Skeletal muscle tissue (tissue), 5 donors: Measurements from ENCODE around the gene SLC26A2. TPM values are rescaled to one million over a fixed set of nuclear protein-coding genes. Genes with fewer than 3 reads are reported as not detected.
A peak's percentile ranks its signal among the peaks of the same experiment; 100 is the strongest.

Experiments used
- H3K27ac ChIP-seq: one replicate; pipeline ENCODE4 v1.7.0; 2013; ENCODE audit warnings: mild to moderate bottlenecking, low read depth, low read length, inconsistent platforms
- H3K27me3 ChIP-seq, 3 donors: one replicate each; pipeline ENCODE4 v1.7.0; 2013; ENCODE audit warnings: low read length in 3 of 3; ENCODE audit not compliant: control insufficient read depth in 3 of 3, insufficient read depth in 3 of 3
- H3K36me3 ChIP-seq, 3 donors: one replicate each; pipeline ENCODE4 v1.7.0; 2013; ENCODE audit warnings: low read length in 3 of 3; ENCODE audit not compliant: control insufficient read depth in 3 of 3, insufficient read depth in 3 of 3
- H3K4me1 ChIP-seq, 3 donors: one replicate each; pipeline ENCODE4 v1.7.0; 2013; ENCODE audit warnings: low read length in 3 of 3, mild to moderate bottlenecking in 3 of 3; ENCODE audit not compliant: control insufficient read depth in 3 of 3, insufficient read depth in 3 of 3
- H3K4me3 ChIP-seq, 3 donors: one replicate each; pipeline ENCODE4 v1.7.0; 2013; ENCODE audit warnings: low read length in 3 of 3
- H3K9ac ChIP-seq, 3 donors: one replicate each; pipeline ENCODE4 v1.7.0; 2013; ENCODE audit warnings: low read length in 3 of 3, mild to moderate bottlenecking in 3 of 3, moderate library complexity in 2 of 3, low read depth in 1 of 3
- H3K9me3 ChIP-seq, 3 donors: one replicate each; pipeline ENCODE4 v1.7.0; 2013; ENCODE audit warnings: low read length in 3 of 3; ENCODE audit not compliant: control insufficient read depth in 3 of 3
- small RNA-seq: library from RNA; depleted of rRNA; stranded (forward); fragments of <200 nt; gene quantifications from one replicate; pipeline ENCODE3, GENCODE V24; 2014
- total RNA-seq: library from RNA; depleted of rRNA; stranded (reverse); fragments of >200 nt; gene quantifications from one replicate; pipeline ENCODE4 v1.2.3, GENCODE V29; 2014
- donor health status: Osteomylitis.

SLC26A2 gene
- total RNA-seq, 1 donor from 2014 or later, result 14.6 TPM

GRCh38 chr5:150033334-150033733, 72.8 kb downstream of the SLC26A2 start:
- H3K4me1 ChIP-seq, result peaks cover 6 to 22% (median 18%) of the 10 kb centered on the region in 3 donors
- H3K9ac ChIP-seq, result no peak overlapping the region
- H3K9me3 ChIP-seq, result no peaks in the 10 kb centered on the region
- no peak overlapping the region for H3K4me3 ChIP-seq
- no peaks in the 10 kb centered on the region for H3K27me3 ChIP-seq
- no peak overlapping the region for H3K27ac ChIP-seq
- peaks cover 25 to 71% (median 69%) of the 10 kb centered on the region in 3 donors for H3K36me3 ChIP-seq

GRCh38 chr5:150034662-150035061, 74.1 kb downstream of the SLC26A2 start:
- peaks cover 27 to 79% (median 68%) of the 10 kb centered on the region in 3 donors for H3K36me3 ChIP-seq

DNA sequence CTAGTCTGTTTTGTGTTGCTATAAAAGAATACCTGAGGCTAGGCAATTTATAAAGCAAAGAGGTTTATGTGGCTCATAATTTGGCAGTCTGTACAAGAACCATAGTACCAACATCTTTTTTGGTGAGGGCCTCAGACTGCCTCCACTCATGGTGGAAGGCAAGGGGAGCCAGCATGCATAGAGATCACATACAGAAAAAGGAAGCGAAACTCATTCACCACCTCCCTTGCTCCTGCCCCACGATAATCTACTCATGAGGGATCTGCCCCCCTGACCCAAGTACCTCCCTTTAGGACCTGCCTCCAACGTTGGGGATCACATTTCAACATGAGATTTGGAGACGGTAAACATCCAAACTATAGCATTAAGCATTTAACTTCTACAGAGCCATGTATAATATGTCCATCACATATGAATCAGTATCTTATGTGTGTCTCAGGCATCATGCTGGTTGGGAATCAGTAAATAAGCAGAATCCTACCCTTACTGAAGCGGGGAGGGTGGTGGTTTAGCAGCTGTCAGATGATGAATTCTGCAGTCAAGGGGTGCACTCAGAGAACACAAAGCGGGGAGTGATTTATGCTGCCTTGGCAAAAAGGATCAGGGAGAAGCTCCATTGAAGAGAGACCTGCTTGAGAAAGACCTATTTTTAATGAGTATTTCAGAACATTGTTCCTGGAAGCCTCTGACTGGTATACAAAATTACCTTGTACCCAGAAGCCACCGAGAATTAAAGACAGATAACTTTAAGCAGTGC, 74.8 kb downstream of the SLC26A2 start:
- Histone ChIP-seq H3K36me3 (peaks cover 27 to 81% (median 69%) of the 10 kb centered on the region in 3 donors), H3K9ac (no peak overlapping the region), H3K4me1 (peaks cover 6 to 22% (median 17%) of the 10 kb centered on the region in 3 donors), H3K27ac (no peak overlapping the region), H3K27me3 (no peaks in the 10 kb centered on the region), H3K9me3 (no peaks in the 10 kb centered on the region), H3K4me3 (no peak overlapping the region)

More at GRCh38 chr5:150034662-150035061, 74.1 kb downstream of the SLC26A2 start:
- Histone ChIP-seq H3K27ac (no peak overlapping the region), H3K4me3 (no peak overlapping the region), H3K4me1 (peaks cover 6 to 22% (median 20%) of the 10 kb centered on the region in 3 donors), H3K9ac (no peak overlapping the region), H3K9me3 (no peaks in the 10 kb centered on the region), H3K27me3 (no peaks in the 10 kb centered on the region)

- peak overlapping the region; percentile 59 for H3K27ac ChIP-seq
- no peak overlapping the region for H3K4me3 ChIP-seq
- no peaks in the 10 kb centered on the region for H3K27me3 ChIP-seq
- H3K4me1 ChIP-seq, result peaks cover 7 to 19% (median 16%) of the 10 kb centered on the region in 3 donors
- H3K9ac ChIP-seq, result no peak overlapping the region
- H3K36me3 ChIP-seq, result peaks cover 34 to 83% (median 70%) of the 10 kb centered on the region in 3 donors
- H3K9me3 ChIP-seq, result no peaks in the 10 kb centered on the region
These were observed 76.0 kb downstream of the SLC26A2 start for GRCh38 chr5:150036513-150036912.

Small RNA genes lying within 50 kb of the gene (small RNA-seq; reads per million reads assigned to genes)
- gene RF00019, result not detected

Other genes with a start within 250 kb of the SLC26A2 start
- gene PPARGC1B, start 230.4 kb upstream of the SLC26A2 start, total RNA-seq, result 4.2 TPM
- gene PDE6A, start 16.0 kb upstream of the SLC26A2 start, total RNA-seq, result not detected
- gene TIGD6, start 39.9 kb downstream of the SLC26A2 start, total RNA-seq, result 6.3 TPM
- gene HMGXB3, start 40.0 kb downstream of the SLC26A2 start, total RNA-seq, result 14.1 TPM
- 31.3 TPM for gene CSF1R, start 125.8 kb downstream of the SLC26A2 start, total RNA-seq
- gene PDGFRB, start 195.1 kb downstream of the SLC26A2 start, total RNA-seq, result 86.6 TPM
- not detected for gene CDX1, start 206.0 kb downstream of the SLC26A2 start, total RNA-seq
- gene SLC6A7, start 229.3 kb downstream of the SLC26A2 start, total RNA-seq, result not detected